Measurements from ENCODE around the gene GRIFIN.

The GRIFIN gene

GRCh38 chr7:2488272-2488645 lies 12.1 kb upstream of the GRIFIN start:
- TF ChIP-seq CTCF (IDR thresholded peaks at IDR 0.05; ENCODE audit: insufficient read depth, low read length, poor library complexity, severe bottlenecking): no peak
- DNase-seq (ENCODE audit: extremely low read depth, insufficient read length): no peak

GRCh38 chr7:2487586-2488271 lies 11.5 kb upstream of the GRIFIN start:
- DNase-seq (ENCODE audit: extremely low read depth, insufficient read length): no peak
- H3K36me3 ChIP-seq (ENCODE audit: control insufficient read depth, insufficient read depth, low read length): no peaks in the 10 kb centered on the region
- no peak overlapping the region for H3K4me3 ChIP-seq (replicated peaks; ENCODE audit: low read depth, low read length)
- no peak for TF ChIP-seq CTCF (IDR thresholded peaks at IDR 0.05; ENCODE audit: insufficient read depth, low read length, poor library complexity, severe bottlenecking)
- no peaks in the 10 kb centered on the region for H3K27me3 ChIP-seq (replicated peaks; ENCODE audit: control insufficient read depth, insufficient read depth, low read length)

More at GRCh38 chr7:2488272-2488645, 12.1 kb upstream of the GRIFIN start:
- H3K36me3 ChIP-seq (ENCODE audit: control insufficient read depth, insufficient read depth, low read length): no peaks in the 10 kb centered on the region
- no peak overlapping the region for H3K4me3 ChIP-seq (replicated peaks; ENCODE audit: low read depth, low read length)
- no peaks in the 10 kb centered on the region for H3K27me3 ChIP-seq (replicated peaks; ENCODE audit: control insufficient read depth, insufficient read depth, low read length)

DNA sequence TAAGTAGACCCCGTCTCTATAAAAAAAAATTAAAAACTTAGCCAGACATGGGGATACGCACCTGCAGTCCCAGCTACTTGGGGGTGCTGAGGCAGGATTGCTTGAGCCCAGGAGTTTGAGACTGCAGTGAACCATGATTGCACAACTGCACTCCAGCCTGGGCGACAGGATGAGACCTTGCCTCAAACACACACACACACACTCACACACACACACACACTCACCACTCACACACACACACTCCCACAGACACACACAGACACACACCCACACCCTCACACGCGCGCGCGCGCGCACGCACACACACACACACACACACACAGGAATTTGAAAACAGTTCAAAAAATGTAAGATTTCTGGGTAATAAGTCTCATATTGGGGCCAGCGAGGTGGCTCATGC lies 8.7 kb upstream of the GRIFIN start:
- Histone ChIP-seq H3K4me3 (replicated peaks; ENCODE audit: low read depth, low read length) (no peak overlapping the region), H3K27me3 (replicated peaks; ENCODE audit: control insufficient read depth, insufficient read depth, low read length) (no peaks in the 10 kb centered on the region), H3K36me3 (ENCODE audit: control insufficient read depth, insufficient read depth, low read length) (no peaks in the 10 kb centered on the region)
- DNase-seq (ENCODE audit: extremely low read depth, insufficient read length): no peak
- no peak for TF ChIP-seq CTCF (IDR thresholded peaks at IDR 0.05; ENCODE audit: insufficient read depth, low read length, poor library complexity, severe bottlenecking)

DNA sequence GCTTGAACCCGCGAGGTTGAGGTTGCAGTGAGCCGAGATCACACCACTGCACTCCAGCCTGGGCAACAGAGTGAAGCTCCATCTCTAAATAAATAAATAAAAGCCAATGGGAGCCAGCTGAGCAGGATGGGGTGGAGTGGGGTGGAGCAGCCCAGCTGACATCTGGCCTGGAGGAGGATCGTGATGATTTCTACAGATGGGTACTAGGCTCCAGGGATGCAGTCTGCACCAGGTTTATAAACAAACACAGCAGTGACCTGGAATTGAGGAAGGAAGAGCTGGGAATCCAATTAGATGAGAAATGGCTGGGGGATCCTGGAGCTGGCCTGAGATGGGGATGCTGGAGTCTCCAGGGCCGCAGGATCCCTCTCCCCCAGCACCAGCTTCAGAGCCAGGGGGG lies 7.3 kb upstream of the GRIFIN start:
- no peak for DNase-seq (ENCODE audit: extremely low read depth, insufficient read length)
- Histone ChIP-seq H3K27me3 (replicated peaks; ENCODE audit: control insufficient read depth, insufficient read depth, low read length) (no peaks in the 10 kb centered on the region; the same call in 1 of the 2 replicates), H3K36me3 (ENCODE audit: control insufficient read depth, insufficient read depth, low read length) (no peaks in the 10 kb centered on the region), H3K4me3 (replicated peaks; ENCODE audit: low read depth, low read length) (no peak overlapping the region)
- TF ChIP-seq CTCF (IDR thresholded peaks at IDR 0.05; ENCODE audit: insufficient read depth, low read length, poor library complexity, severe bottlenecking): no peak

DNA sequence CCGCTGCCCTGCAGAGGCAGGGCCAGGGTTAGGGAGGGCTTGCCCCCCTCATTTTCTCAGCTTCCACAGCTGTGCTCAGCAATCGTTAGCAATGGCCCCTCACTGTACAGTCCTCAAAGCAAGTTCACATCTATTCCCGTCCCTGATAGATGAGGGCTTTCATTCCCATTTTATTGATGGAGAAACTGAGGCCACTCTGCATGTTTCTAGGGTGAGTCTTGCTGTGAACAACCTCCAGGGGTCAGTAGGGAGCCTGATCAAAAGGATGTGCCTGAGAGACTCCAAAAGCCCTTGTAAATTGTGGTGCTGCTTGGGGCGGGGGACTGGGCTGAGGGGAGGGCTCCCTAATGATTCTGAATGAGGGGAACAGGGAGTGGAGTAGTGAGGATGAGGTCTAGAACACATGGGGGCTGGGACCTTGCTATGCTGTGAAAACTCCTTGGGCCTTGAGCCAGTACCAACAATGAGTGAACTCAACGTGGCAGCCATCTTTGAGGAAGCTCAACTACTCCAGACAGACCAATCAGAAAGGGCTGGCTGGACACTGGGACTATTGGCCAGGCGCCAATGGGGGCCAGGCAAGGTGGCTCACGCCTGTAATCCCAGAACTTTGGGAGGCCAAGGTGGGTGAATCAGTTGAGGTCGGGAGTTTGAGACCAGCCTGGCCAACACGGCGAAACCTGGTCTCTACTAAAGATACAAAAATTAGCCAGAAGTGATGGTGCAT lies 6.7 kb upstream of the GRIFIN start:
- H3K4me3 ChIP-seq (replicated peaks; ENCODE audit: low read depth, low read length): no peak overlapping the region
- H3K36me3 ChIP-seq (ENCODE audit: control insufficient read depth, insufficient read depth, low read length): no peaks in the 10 kb centered on the region
- no peaks in the 10 kb centered on the region; the same call in 1 of the 2 replicates for H3K27me3 ChIP-seq (replicated peaks; ENCODE audit: control insufficient read depth, insufficient read depth, low read length)
- TF ChIP-seq CTCF (IDR thresholded peaks at IDR 0.05; ENCODE audit: insufficient read depth, low read length, poor library complexity, severe bottlenecking): peak; percentile 19
- no peak for DNase-seq (ENCODE audit: extremely low read depth, insufficient read length)

Data from GM06990 (cell line).